Esophagus squamous epithelium (tissue), 5 donors: ENCODE results near the gene MAGIX. TPM values are rescaled to one million over a fixed set of nuclear protein-coding genes. Genes with fewer than 3 reads are reported as not detected.
A peak's percentile ranks its signal among the peaks of the same experiment; 100 is the strongest.
"Not testable (repeated sequence)": the region's sequence is repeated elsewhere in the genome, so short reads cannot be mapped to it uniquely, and the experiment has no call there.

Experiments used
- DNase-seq: peaks from one replicate; lab custom pipeline; 2025; lab: John Stamatoyannopoulos, UW
- H3K27ac ChIP-seq, 4 donors: fragments of 200-600 bp; sonication (generic); one replicate each; pipeline ENCODE4 v1.5.1; 2016 to 2019; ENCODE audit warnings: mild to moderate bottlenecking in 1 of 4
- H3K27me3 ChIP-seq, 4 donors: fragments of 200-600 bp; sonication (generic); 1 replicate in 3 of 4; 2 replicates in 1 of 4; pipeline versions ENCODE4 v1.5.1 to v1.6.0; 2017 to 2021; ENCODE audit warnings: antibody characterized with exemption in 1 of 4
- H3K36me3 ChIP-seq, 3 donors: fragments of 200-600 bp; sonication (generic); one replicate each; pipeline ENCODE4 v1.5.1; 2016 to 2019
- H3K4me1 ChIP-seq, 3 donors: fragments of 200-600 bp; sonication (generic); one replicate each; pipeline ENCODE4 v1.5.1; 2017 to 2019
- H3K4me3 ChIP-seq, 4 donors: fragments of 200-600 bp; sonication (generic); 1 replicate in 3 of 4; 2 replicates in 1 of 4; pipeline ENCODE4 v1.5.1; 2016 to 2019; ENCODE audit warnings: mild to moderate bottlenecking in 2 of 4, moderate library complexity in 1 of 4
- H3K9me3 ChIP-seq, 3 donors: fragments of 200-600 bp; sonication (generic); one replicate each; pipeline ENCODE4 v1.5.1; 2016 to 2019
- POLR2A ChIP-seq, 4 donors: fragments of 450-650 bp; IDR thresholded peaks; one replicate each; pipeline ENCODE4 v1.6.1; 2017; ENCODE audit warnings: antibody characterized with exemption in 4 of 4, mild to moderate bottlenecking in 4 of 4, moderate library complexity in 3 of 4
- WGBS, 2 donors: methylation state at CpG; one replicate each; pipeline ENCODE4 v1.1.5; 2018; 5-methylcytosine and 5-hydroxymethylcytosine counted together
- intact Hi-C: fragments of 100-400 bp; cut with DNase I; formaldehyde crosslinking; loops from one replicate; pipeline ENCODE4 v1.15.0; 2022
- total RNA-seq, 4 donors: library from RNA; depleted of rRNA; stranded (reverse); fragments of >200 nt; gene quantifications; one replicate each; pipeline ENCODE4 v1.1.0, GENCODE V29; 2016
- TF ChIP-seq, protein P1 (sequence below), 6 experiments: fragments of 450-650 bp in 4 of 6; fragments of 200-600 bp in 2 of 6; sonication (generic) in 2 of 6; IDR thresholded peaks; one replicate each; pipeline ENCODE4 v1.5.1; 2016 to 2019; ENCODE audit warnings: antibody characterized with exemption in 6 of 6, mild to moderate bottlenecking in 4 of 6, moderate library complexity in 4 of 6
- donor health status: DM: yes; HTN: yes; CAD: no.

MAGIX gene
- total RNA-seq, 4 donors from 2014 or later = 5.1 to 15.0 (median 8.5) TPM

DNA sequence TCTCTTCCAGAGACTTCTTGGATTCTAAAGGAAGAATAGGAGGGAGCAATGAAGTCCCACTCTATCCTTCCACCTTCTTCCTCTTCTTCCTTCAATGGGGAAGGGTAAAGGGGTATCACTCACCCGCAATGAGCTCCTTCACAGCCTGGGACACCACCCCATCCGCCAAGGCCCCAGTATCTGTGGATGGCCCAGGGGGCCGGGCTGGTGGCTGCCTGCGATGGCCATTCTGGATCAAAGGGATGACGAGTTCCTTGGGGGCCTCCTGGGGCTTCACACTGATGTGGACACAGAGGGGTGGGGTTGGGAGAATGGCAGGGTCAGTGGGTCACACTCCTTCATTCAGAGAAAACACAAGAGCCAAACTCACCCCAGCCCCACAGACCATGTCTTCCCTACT, 40.1 kb upstream of the MAGIX start:
- H3K36me3 ChIP-seq = peaks cover 0 to 38% (median 6%) of the 10 kb centered on the region in 3 donors
- H3K27me3 ChIP-seq = no peaks in the 10 kb centered on the region
- WGBS, 2 donors = 84 to 100% methylated on average over 4 to 5 of the region's 5 CpGs
- H3K4me3 ChIP-seq = peak overlapping the region in 3 of 4 donors; percentile 72 to 78 (median 74)
- intact Hi-C loops = no loop called here
- no peaks in the 10 kb centered on the region for H3K9me3 ChIP-seq
- no peak for DNase-seq
- H3K27ac ChIP-seq = no peak overlapping the region
- no peak for TF ChIP-seq POLR2A (IDR thresholded peaks at IDR 0.05)
- TF ChIP-seq, protein P1, sequence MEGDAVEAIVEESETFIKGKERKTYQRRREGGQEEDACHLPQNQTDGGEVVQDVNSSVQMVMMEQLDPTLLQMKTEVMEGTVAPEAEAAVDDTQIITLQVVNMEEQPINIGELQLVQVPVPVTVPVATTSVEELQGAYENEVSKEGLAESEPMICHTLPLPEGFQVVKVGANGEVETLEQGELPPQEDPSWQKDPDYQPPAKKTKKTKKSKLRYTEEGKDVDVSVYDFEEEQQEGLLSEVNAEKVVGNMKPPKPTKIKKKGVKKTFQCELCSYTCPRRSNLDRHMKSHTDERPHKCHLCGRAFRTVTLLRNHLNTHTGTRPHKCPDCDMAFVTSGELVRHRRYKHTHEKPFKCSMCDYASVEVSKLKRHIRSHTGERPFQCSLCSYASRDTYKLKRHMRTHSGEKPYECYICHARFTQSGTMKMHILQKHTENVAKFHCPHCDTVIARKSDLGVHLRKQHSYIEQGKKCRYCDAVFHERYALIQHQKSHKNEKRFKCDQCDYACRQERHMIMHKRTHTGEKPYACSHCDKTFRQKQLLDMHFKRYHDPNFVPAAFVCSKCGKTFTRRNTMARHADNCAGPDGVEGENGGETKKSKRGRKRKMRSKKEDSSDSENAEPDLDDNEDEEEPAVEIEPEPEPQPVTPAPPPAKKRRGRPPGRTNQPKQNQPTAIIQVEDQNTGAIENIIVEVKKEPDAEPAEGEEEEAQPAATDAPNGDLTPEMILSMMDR (IDR thresholded peaks at IDR 0.05) = no peak
- H3K4me1 ChIP-seq = peaks cover 3 to 13% (median 3%) of the 10 kb centered on the region in 3 donors

DNA sequence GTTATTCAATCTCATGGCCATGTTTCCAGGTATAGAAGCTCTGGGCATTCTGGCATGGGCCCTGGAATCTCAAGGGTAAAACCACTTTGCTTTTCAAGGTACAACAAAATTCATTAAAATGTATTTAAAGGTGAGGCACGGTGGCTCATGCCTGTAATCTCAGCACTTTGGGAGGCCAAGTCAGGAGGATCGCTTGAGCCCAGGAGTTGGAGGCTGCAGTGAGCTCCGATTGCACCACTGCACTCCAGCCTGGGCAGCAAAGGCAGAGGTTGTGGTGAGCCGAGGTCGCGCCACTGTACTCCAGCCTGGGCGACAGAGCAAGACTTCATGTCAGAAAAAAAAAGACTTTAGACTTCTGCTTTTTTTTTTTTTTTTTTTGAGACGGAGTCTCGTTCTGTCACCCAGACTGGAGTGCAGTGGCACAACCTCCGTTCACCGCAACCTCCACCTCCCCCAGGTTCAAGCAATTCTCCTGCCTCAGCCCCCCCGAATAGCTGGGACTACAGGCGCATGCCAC, 34.8 kb upstream of the MAGIX start:
- H3K9me3 ChIP-seq, H3K36me3 ChIP-seq, H3K4me1 ChIP-seq, H3K27ac ChIP-seq, H3K27me3 ChIP-seq, DNase-seq, H3K4me3 ChIP-seq, intact Hi-C loops: not testable (repeated sequence)
- 70 to 81% methylated on average over 9 to 11 of the region's 13 CpGs for WGBS, 2 donors

DNA sequence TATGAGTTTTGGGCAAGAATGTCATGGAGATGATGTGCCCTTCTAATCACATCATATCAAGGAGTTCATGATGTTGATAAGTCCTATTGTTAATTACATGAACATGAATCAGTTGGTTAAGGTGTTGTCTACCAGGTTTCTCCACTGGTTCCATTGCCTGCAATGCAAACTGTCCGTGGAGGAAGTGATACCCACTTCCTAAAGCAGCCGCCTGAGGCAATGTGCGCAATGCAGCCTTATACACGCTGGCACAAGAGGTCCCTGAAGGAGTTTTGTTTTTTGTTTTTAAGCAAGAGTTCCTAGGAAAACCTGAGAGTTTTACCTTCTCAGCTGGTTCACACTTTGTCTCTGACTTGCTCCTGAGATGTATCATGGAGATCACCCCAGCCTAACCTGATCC, 33.1 kb upstream of the MAGIX start:
- TF ChIP-seq, protein P1 (IDR thresholded peaks at IDR 0.05) = no peak
- TF ChIP-seq POLR2A (IDR thresholded peaks at IDR 0.05) = no peak
- DNase-seq = no peak

DNA sequence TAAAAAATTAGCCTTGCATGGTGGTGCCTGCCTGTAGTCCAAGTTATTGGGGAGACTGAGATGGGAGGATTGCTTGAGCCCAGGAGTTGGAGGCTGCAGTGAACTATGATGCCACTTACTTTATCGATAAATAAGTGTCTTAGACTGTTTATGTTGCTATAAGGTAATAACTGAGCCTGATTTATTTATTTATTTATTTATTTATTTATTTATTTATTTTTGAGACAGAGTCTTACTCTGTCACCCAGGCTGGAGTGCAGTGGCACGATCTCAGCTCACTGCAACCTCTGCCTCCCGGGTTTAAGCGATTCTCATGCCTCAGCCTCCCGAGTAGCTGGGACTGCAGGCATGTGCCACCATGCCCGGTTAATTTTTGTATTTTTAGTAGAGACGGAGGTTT, 30.3 kb upstream of the MAGIX start:
- DNase-seq, intact Hi-C loops, H3K27me3 ChIP-seq, H3K4me1 ChIP-seq, H3K36me3 ChIP-seq, H3K27ac ChIP-seq, H3K4me3 ChIP-seq, H3K9me3 ChIP-seq: not testable (repeated sequence)
- 94 to 99% methylated on average over 7 of the region's 7 CpGs for WGBS, 2 donors

More for the DNA sequence above, 33.1 kb upstream of the MAGIX start:
- Histone ChIP-seq H3K9me3 (no peaks in the 10 kb centered on the region), H3K4me3 (no peak overlapping the region), H3K4me1 (no peaks in the 10 kb centered on the region), H3K36me3 (no peaks in the 10 kb centered on the region), H3K27me3 (no peaks in the 10 kb centered on the region), H3K27ac (no peak overlapping the region)
- intact Hi-C loops = no loop called here
- 85% methylated on average over 4 of the region's 4 CpGs; no CpG with 5 or more reads in 1 of the 2 donors for whole genome bisulfite sequencing, 2 donors

DNA sequence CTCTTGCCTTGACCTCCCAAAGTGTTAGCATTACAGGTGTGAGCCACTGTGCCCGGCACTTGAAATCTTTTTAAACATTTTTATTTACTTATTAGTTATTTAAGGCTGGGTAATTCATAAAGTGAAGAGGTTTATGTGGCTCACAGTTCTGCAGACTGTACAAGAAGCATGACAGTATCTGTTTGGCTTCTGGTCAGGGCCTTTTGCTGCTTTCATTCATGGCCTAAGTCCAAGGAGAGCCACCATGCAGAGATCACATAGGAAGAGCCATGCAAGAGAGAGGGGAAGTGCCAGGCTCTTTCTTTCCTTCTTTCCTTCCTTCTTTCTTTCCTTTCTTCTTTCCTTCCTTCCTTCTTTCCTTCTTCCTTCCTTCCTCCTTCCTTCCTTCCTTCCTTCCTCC, 28.8 kb upstream of the MAGIX start:
- no peak overlapping the region for H3K27ac ChIP-seq
- no peaks in the 10 kb centered on the region for H3K4me1 ChIP-seq
- no peak for TF ChIP-seq POLR2A (IDR thresholded peaks at IDR 0.05)
- TF ChIP-seq, protein P1 (IDR thresholded peaks at IDR 0.05) = no peak
- intact Hi-C loops = no loop called here
- H3K4me3 ChIP-seq = no peak overlapping the region
- 86 to 100% methylated on average over 1 of the region's 1 CpG for WGBS, 2 donors
- no peaks in the 10 kb centered on the region for H3K27me3 ChIP-seq
- peaks cover 0 to 1% (median under 1%) of the 10 kb centered on the region in 3 donors for H3K9me3 ChIP-seq
- H3K36me3 ChIP-seq = no peaks in the 10 kb centered on the region
- DNase-seq = no peak

DNA sequence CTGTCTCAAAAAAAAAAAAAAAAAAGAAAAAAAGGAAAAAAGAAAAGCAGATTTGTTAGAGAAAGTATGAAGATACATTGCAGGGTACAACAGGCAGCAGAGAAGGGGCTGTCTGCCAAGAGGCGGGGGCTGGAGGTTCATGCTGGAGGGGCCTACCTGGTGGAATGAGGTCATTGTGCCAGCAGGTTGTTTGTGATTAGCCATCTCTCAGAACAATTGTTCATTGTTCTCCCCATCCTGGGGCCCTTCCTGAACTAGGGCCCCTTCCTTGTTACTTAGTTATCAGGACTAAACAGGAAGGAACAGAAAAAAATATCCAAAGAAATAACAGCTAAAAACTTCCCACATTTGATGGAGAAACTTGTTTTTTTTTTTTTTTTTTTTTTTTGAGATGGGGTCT, 25.1 kb upstream of the MAGIX start:
- Histone ChIP-seq H3K4me3 (no peak overlapping the region), H3K27me3 (no peaks in the 10 kb centered on the region), H3K36me3 (no peaks in the 10 kb centered on the region), H3K9me3 (peaks cover 4 to 27% (median 10%) of the 10 kb centered on the region in 3 donors), H3K27ac (no peak overlapping the region), H3K4me1 (no peaks in the 10 kb centered on the region)
- no peak for DNase-seq
- no peak for TF ChIP-seq POLR2A (IDR thresholded peaks at IDR 0.05)
- TF ChIP-seq, protein P1 (IDR thresholded peaks at IDR 0.05) = no peak
- intact Hi-C loops = no loop called here
- 89 to 100% methylated on average over 1 of the region's 1 CpG for WGBS, 2 donors
